HUDEP-2 (cell line): ENCODE data around the gene RGS14.
"Not testable (repeated sequence)": the region's sequence is repeated elsewhere in the genome, so short reads cannot be mapped to it uniquely, and the experiment has no call there.

Experiments
- DNase-seq, 76 experiments: peaks; one replicate each; lab custom pipeline; 2025; ENCODE audit not compliant: unreplicated experiment in 76 of 76; lab: John Stamatoyannopoulos, UW

RGS14 gene

DNA sequence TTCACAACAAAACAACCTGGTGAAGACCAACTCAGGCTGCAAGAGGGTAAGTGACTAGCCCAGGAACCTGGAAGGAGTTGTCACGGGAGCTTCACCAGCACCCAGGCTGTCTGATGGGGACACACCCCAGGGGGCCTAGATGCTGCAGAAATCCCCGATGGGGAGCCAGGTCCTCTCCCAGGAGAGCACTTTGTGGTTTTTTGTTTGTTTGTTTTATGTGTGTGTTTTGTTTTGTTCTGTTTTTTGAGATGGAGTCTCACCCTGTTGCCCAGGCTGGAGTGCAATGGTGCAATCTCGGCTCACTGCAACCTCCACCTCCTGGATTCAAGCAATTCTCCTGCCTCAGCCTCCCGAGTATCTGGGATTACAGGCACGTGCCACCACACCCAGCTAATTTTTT is 17.8 kb downstream of the RGS14 start:
- not testable (repeated sequence) for DNase-seq

DNA sequence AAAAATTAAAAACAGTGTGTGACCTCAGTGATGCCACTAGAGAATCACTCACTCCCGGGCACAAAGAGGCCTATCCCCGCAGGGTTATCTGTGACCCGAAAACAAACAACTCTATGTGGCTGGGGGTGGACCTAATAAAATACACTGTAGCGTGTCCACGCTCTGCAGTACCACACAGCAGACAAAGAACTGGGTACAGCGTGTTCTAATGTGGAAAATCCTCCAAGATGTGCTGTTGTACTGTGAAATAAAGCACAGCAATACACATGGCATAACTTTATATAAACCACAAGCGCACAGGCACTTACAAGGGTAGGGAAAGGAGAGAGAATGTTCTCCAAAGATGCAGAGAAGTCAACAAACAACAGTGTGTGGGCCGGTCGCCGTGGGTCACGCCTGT is 18.4 kb downstream of the RGS14 start:
- DNase-seq, result no peak

DNA sequence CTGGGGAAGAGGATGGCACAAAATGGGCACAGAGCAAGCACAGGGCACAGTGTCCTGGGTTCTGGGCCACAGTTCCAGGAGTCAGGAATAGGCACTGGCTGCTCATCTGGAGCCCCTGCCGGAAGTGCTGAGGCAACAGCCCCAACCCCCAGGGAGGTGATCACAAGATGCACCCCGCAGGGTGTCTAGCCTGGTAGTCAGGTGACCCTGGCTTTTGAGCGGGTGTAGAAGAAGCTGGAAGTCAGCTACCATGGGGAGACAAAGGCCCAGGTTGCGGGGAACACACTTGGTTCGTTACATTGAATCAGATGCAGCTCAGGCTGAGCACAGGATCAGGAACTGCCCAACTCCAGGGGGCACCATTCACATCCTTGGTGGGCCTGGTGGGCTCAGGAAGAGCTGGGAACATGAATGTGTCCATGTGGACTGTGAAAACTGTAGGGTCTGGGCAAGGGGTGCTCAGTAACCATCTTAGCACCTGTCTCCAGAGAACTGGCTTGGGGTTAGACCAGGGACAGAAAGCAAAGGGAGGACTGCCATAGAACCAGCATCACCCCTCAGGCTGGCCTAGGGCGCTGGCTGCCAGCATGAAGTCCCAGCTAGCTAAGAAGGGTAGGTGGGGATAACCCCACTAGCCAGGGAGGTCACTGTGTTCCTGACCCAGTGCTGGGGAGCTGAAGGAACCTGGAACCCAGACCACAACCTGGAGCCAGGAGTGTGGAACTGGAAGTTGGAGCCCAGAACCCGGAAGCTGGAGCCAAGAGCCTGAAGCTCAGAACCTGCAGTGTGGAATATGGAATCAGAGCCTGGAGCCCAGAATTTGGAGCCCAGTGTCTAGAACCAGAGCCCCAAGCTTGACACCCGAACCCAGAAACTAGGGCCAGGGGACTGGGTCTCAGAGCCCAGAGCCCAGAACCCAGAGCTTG is 20.4 kb downstream of the RGS14 start:
- DNase-seq, result no peak

DNA sequence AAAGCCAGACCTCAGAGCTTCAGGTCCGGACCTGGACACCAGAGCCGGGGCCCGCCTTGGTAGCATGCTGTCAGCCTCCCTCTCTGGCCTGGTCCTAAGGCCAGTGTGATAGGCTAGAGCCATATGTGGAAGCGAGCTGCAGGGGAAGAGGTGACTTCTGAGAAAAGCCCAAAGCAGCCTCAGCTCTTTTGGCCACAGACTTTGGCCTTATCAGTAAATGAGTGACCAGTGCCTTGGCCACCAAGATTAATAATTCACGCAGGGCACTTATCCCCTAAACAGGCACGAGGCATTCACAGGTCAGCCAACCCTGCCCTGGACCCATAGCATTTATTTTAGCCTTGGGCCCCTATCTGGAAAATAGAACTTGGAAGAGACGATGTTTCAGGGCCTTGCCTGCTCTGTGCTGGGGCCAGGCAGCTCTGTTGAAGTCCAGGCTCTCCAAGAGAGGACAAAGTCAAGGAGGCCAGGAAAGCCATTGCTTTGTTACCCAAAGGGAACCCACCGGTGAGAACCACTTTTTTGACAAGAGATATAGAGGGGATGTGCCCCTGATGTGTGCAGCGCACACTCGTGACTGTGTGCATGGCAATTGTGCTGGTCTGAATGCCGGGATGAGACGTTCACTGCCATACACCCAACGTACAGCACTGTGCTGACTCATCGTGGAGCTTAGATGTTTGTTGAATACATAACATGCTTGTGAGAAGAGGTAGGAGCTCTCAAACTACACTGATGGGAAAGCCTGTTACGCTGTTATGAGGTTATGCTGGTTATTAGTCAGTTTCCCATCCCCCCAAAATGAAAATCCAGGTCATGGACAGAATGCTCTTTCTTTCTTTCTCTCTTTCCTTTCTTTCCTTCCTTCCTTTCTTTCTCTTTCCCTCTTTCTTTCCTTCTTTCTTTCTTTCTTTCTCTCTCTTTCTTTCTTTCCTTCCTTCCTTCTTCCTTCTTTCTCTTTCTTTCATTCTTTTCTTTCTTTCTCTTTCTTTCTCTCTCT is 21.5 kb downstream of the RGS14 start:
- DNase-seq, result peak in 27 of 76 experiments; percentile 8 to 47 (median 18)

DNA sequence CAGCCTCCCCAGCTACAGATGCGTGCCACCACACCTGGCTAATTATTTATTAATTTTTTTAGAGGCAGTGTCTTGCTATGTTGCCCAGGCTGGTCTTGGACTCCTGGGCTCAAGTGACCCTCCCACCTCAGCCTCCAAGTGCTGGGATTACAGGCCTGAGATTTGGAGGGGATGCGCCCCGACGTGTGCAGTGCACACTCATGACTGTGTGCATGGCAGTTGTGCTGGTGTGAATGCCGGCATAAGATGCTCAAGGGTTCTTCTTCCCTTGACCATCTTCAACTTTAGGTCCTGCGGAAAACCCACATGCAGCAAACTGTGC is 23.0 kb downstream of the RGS14 start:
- DNase-seq, result no peak

DNA sequence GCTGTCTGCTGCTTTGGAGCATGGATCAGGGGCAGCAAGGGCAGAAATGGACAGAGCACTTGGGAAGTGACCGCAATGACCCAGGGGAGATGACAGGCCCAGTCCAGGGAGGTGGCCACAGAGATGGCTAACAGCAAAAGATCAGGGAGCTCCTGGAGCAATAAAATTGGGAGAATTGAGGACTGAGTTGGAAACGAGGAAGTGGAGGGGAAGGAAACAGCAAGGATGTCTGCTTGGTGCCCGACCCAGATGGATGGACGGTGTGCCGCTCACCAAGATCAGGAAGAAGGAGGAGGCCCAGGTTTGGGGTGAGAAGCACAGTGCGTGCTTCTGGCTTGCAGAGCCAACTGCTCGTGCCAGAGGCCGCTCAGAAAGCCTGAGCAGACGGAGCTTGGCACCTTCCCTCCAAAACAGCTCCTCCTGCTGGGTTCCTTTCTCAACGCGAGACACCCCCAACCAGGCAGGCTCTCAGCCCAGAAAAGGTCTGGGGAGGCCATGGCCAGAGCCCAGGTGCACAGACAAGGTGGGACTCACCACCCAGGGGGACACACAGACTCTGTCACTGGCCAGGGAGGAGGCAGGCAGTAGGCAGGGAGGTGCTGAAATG is 24.8 kb downstream of the RGS14 start:
- DNase-seq, result peak in 55 of 76 experiments; percentile 4 to 68 (median 40)

DNA sequence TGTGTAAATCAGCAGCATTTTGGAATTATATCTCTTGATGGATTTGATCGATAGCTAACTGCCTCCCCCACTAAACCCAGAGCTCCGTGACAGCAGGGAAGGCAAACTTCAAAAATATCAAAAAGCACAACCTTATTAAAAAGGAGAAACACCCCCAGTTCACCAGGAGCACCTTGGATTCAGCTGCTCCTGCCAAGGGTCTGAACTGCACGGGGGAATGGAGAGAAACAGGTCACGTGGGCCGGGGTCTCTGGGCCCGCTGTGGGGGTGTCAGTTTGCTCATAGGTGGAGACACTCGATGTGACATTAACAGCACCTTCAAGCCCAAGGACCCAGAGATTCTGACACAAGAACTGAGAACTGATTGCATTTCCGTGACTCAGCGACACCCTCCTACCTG is 25.5 kb downstream of the RGS14 start:
- no peak for DNase-seq

DNA sequence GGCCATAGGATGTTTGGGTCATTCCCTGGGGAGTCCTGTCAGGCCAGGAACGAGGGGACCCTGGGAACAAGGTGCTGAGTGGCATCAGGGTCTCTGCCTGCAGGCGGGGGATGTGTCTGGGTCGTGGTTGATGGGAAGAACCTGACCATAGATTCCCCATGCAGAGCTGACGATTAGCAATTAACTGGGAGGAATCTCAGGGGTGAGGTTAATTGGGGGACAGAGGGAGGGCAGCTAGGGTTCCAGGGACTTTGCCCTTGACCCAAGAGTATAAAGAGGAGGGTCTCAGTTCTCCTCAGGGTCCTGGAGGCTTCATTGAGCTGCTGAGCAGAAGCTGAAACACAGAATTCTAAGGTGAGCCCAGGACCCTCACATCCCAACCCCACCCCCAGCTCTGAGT is 26.4 kb downstream of the RGS14 start, which contains the start of gene SLC34A1:
TSS of gene SLC34A1 (plus strand) at position 301 of the 400 bp plus-strand sequence. CDS start 1,308 bp downstream, outside the sequence.
- DNase-seq, result no peak

DNA sequence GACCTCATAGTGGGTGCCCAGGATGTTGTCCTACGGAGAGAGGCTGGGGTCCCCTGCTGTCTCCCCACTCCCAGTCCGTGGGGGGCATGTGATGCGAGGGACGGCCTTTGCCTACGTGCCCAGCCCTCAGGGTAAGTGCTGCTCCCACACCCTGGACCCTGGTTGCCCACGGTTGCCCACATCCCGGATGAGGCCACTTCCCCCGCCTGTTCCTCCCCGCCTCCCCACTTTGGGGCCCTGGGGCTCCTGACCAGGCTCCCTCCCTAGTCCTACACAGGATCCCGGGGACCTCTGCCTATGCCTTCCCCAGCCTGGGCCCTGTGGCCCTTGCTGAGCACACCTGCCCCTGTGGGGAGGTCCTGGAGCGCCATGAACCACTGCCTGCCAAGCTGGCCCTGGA is 28.0 kb downstream of the RGS14 start:
- DNase-seq, result no peak

DNA sequence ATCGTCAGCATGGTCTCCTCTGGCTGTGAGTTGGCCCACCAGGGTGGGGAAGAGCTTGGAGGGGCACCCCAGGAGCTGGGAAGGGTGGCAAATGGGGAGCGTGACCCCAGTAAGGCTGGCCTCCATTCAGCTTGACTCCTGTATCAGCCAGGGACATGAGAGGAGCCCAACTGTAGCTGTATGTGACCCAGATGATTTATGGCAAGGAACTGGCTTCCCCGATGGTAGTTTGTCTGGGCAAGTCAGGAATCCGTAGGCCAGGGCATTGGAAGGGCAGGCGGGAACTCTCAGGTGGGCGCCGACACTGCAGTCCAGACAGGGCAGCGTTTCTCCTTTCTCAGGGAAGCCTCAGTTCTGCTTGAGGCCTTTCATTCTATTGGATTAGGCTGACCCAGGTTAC is 28.8 kb downstream of the RGS14 start:
- DNase-seq, result no peak

DNA sequence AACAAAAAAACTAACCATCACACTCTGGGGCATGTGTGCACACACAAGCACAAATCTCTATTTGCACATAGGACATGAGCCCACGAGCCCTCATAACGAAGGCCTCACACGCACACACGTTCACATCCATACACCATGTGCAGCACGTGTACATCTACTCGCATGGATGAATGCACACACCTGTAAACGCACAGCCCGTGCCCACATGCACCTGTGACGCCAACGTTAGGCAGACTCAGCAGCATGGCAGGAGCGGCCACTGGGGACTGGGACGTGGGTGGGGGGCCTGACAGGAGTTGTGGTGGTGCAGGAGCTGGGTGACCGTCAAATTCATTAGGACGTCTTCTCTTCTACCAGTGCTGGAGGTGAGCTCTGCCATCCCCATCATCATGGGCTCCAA is 29.7 kb downstream of the RGS14 start:
- DNase-seq, result no peak

DNA sequence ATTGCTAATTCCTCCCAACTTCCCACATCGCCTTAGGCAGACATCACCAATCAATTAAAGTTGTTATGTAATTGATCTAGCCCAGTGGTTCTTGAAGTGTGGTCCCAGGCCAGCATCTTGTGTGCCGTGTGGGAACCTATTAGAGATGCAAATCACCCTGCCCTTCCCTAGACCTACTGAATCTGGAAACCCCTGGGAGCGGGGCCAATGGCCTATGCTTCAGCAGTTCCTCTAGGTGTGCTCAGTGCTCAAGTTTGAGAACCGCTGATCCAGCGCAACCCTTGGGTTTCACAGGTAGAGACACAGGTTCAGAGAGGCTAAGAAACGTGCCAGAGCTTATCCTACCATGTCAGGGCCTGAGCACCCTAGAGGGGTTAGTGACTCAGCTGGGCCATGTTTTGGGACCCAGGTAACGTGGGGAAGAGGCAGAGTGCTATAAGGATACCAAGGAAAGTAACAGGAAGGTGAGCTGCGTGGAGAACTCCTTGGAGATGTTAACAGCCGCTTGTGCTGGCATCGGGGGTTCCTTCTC is 30.9 kb downstream of the RGS14 start:
- no peak for DNase-seq

DNA sequence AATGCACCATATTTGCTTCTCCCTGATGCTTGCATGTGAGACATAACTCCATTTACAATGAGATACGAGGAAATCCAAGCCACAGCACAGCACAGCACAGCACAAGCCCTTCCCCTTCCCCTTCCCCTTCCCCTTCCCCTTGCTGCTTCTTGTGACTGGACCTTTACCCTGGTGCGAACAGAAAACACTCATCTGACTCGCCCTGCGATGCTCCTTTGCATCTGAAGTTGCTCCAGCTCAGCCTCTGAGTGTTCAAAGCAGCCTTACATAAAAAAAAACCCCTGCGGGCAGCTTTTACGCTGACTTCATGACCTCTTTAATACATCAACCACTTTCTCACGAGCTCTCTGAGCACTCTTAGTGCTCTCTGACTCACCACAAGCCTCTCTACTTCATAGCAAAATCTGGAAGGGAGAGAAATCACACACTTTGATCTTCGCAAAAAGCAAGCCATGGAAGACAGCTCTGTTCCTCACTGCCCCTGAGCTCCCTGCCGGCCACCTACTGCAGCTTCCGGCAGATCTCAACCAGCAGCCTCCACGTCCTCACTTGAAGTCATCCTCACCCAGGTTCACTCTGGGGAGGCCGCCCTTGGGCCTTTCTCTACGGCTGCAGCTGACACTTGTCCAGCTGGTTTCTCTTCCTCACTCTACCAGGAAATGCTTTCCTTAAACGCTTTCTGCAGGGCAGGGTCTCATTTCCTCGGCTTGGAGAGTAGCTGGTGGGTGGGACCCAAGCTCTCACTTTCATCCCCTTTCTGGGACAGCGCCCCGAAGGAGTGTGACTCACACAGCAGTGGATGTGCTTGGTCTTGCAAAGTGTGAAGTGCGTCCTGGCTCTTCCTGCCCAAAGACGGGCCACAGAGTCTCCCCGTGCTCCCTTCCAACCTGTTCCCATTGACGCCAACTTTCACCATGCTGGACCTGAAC is 31.8 kb downstream of the RGS14 start:
- DNase-seq, result no peak

DNA sequence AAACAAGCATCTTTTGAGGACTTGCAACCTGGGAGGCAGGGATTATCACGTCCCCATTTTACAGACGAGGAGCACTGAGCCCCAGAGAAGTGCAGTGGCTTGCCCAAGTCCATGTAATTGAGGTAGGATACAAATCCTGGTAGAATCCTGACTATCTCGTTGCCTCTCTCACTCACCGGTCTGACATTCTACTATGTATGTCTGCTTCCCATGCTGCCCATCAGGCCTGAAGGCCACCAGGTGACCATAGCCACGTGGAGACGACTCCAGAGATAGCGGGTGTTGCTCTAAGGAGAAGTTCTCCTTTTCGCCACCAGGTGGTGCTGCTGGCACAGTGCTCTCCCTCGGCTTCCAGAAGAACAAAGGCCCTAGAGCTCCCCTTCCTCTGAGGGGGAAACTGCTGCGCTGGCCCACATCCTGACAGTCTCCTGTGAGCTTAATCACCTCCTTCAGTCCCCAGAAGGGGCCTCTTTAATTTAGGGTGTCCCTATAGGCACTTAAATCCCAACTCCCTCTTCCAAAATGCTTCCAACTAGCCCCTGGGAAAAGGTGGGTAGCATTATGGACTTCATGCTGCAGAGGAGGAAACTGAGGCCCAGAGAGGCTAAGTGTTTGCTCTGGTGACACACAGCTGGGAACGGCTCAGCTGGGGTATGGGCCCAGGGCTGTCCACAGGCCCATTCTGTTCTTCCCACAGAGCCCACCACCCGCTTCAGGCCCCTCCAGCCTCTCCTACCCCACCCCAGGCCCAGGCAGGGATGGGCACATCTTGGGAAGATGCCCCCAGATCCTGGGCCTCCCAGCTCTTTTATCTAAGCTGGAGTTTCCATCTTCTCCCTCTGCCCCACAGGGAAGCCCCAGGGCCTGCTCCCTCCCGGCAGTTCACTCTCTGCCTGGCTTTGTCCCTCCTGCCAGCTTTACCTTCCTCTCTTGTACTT is 32.9 kb downstream of the RGS14 start:
- peak in 70 of 76 experiments; percentile 10 to 83 (median 61) for DNase-seq

DNA sequence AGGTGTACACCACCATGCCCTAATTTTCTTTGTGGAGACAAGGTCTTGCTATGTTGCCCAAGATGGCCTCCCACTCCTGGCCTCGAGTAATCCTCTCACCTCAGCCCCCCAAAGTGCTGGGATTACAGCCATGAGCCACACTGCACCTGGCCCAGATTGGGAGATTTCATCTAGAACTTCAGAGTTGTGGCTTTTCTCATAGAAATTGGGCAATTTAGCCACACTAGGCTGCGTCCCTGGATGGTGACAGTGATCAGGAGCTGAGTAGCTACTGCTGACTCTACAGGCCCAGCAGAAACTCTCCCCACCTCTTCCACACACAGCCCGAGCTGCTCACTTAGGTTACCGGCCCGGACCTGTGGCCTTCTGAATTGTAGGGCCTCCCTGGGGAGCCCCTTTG is 35.0 kb downstream of the RGS14 start:
- DNase-seq, result no peak

DNA sequence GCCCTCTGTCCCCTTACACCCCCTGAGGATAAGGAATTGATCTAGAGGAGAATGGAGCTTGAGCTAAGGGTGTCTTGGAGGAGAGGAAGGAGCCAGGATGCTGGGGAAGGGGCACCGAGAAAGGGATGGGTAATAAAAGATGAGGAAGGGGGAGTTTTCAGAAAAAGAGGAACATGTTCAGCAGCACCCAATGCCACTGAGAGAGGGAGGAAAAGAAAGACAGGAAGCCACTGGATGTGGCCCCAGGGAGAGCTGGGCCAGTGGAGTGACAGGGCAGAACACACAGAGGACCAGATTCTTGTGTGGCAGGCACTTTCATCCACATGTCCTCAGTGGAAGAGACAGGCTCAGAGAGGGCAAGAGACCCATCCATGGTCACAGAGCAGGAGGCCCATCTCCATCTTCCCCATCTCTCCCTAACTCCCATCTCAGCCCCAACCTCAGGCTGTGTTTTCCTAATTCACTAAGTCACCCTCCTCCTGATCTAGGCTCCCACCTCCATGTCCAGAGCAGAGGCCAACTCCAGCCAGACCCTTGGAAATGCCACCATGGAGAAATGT is 35.6 kb downstream of the RGS14 start:
- no peak for DNase-seq

DNA sequence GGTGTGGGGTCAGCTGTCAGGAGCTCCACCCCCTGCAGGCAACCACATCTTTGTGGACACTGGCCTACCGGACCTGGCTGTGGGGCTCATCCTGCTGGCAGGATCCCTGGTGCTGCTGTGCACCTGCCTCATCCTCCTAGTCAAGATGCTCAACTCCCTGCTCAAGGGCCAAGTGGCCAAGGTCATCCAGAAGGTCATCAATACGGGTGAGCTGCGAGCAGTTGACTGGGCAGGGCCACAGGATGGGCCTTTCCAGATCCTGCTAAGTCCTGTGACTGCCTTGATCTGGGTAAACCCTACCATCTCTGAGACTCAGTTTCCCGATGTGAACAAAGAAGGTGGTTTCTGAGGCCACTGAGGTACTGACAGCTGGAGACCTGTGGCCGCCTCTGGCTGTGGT is 36.3 kb downstream of the RGS14 start:
- DNase-seq, result no peak

DNA sequence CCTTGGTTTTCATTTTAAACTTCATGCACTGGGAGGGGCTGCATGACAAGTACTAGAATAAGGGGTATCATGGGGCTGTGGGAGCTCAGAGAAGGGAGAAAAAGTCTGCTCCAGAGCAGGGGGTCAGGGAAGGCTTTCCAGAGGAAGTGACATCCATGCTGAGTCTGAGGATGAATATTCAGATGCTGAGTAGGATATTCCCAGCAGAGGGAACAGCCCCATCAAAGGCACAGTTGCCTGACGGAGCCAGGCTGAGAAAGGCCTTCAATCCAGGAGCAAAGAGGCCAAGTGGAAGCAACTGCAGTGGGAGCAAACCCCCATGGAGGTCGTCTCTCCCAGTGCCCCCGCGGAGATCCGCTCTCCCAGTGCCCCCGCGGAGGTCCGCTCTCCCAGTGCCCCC is 38.4 kb downstream of the RGS14 start:
- no peak for DNase-seq
